LNCAP (cell line): ENCODE results near the gene BRPF3.

Experiments used
- TF ChIP-seq, protein P1 (sequence below): fragments of 450-650 bp; IDR thresholded peaks from 2 replicates; pipeline ENCODE4 v1.5.1; 2017; ENCODE audit warnings: mild to moderate bottlenecking

BRPF3 gene

GRCh38 chr6:36272234-36272633 is 75.7 kb downstream of the BRPF3 start:
- TF ChIP-seq, protein P1, sequence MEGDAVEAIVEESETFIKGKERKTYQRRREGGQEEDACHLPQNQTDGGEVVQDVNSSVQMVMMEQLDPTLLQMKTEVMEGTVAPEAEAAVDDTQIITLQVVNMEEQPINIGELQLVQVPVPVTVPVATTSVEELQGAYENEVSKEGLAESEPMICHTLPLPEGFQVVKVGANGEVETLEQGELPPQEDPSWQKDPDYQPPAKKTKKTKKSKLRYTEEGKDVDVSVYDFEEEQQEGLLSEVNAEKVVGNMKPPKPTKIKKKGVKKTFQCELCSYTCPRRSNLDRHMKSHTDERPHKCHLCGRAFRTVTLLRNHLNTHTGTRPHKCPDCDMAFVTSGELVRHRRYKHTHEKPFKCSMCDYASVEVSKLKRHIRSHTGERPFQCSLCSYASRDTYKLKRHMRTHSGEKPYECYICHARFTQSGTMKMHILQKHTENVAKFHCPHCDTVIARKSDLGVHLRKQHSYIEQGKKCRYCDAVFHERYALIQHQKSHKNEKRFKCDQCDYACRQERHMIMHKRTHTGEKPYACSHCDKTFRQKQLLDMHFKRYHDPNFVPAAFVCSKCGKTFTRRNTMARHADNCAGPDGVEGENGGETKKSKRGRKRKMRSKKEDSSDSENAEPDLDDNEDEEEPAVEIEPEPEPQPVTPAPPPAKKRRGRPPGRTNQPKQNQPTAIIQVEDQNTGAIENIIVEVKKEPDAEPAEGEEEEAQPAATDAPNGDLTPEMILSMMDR, result no peak

DNA sequence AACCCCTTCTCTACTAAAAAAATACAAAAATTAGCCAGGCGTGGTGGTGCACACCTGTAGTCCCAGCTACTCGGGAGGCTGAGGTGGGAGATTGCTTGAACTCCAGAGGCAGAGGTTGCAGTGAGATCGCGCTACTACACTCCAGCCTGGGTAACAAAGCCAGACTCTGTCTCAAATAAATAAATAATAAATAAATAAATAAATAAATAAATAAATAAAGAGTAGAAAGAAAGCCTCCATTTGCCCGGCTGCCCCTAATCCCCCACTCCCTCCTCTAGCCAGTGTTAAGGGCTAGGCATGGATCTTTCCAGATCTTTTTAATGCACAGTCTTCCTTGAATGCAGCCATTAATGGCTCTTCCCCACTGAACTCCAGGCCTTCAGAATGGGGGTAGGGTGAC is 76.5 kb downstream of the BRPF3 start:
- TF ChIP-seq, protein P1, result no peak

DNA sequence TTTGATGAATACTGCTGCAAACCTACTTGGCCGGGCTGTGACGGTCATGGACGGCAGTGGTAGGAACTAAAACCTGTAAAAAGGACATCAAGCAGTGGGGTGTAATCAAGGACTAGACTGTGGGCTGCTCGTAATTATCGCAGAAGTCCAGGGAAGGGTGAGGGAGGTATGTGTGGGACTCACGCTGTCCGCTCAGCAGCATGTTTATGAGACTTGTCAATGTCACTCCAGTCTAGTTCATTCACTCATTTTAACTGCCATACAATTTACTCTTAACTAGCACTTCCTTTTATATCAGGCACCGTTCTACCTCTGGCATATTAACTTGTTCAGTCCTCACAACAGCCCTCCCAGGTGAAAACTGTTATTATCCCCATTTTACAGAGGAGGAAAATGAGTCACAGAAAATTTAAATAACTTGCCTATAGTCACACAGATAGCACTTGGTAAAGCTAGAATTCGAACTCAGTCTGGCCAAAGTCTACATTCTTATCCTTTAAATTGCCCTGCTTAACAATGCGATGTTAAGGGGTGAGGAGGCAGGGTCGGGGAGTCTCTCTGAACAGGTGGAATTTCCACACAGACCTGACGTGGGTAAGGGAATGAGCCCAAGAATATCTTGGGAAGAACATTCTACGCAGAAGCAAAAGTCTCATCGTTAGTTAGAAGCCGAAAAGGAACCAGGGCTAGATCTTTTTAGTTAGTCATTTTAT is 77.4 kb downstream of the BRPF3 start:
- TF ChIP-seq, protein P1, result no peak

DNA sequence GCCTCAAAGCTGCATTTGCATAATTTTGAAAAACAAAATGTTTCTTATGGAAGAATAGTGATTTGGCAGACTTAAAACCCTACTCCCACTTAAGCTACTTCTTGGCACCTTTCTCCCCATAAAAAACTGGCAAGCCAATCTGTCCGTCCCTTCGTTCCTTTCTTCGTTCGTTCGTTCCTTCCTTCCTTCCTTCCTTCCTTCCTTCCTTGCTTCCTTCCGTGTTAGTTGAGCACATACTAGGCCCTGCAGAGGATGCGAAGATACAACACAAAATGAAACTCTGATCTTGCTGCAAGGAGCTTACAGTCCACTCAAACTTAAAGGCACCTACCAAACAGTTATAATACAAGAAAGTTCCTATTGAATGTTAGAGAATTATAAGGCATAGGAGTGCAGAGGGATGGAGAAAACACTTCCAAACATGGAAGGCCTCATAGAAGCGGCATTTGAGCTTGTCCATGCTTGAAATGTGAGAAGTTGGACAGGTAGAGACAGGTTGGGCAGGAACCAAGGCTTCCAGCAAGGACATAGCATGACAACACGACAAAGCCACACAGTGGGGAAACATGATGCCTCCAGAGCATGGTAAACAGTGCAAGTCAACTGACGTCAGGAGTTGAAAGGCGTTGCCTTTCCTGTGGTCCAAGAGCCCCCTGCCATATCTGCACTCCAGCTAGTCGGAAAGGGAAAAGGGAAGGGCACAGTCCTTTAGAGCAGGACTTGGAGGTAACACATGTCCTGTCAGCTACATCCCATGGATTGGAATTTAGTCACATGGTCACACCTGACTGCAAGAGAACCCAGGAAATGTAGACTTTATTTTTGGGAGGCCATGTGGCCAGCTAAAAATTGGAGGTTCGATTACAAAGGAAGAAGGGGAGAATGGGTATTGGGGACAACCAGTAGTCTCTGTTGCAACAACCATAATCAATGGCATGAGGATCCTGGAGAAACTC is 80.3 kb downstream of the BRPF3 start:
- TF ChIP-seq, protein P1, result no peak

DNA sequence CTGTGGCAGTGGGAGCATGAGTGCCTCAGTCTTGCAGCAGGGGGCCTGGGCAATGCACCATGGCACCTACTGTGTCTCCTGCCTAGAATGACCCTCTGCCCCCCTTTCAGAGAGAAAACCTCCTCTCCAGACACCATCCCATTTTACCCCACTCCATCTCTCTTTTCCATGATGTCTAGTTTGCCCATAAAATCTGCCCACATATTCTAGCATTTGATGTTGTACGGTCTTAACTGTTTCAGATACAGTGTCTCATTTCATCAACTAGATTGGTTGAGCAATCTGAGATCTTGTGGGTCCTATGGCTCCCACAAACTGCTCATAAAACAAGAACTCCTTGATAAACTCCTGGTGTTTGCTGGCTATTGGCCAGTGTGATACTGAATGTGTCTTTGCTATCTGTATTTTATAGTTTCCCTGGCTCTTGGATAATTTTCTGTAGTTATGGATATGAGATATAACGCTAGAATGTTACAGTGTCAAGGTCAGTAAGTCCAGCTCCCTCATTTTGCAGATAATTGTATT is 81.5 kb downstream of the BRPF3 start:
- TF ChIP-seq, protein P1, result no peak

GRCh38 chr6:36280467-36280866 is 83.9 kb downstream of the BRPF3 start:
- TF ChIP-seq, protein P1, result no peak

GRCh38 chr6:36280983-36281382 is 84.4 kb downstream of the BRPF3 start:
- TF ChIP-seq, protein P1, result no peak
